WTC11 (cell line): ENCODE measurements around the gene FHIT.

Experiments
- CREM ChIP-seq: sonication (generic); formaldehyde crosslinking; IDR thresholded peaks from 2 replicates; pipeline ENCODE4 v1.8.1; 2022; ENCODE audit warnings: mild to moderate bottlenecking, missing genetic modification reagents, moderate library complexity
- KAT7 ChIP-seq: sonication (generic); formaldehyde crosslinking; IDR thresholded peaks from 2 replicates; pipeline ENCODE4 v1.8.1; 2023; ENCODE audit warnings: missing genetic modification reagents, mild to moderate bottlenecking, borderline replicate concordance
- TF ChIP-seq, protein P1 (sequence below): fragments of 200-600 bp; IDR thresholded peaks from 2 replicates; pipeline ENCODE4 v1.8.0; 2022; ENCODE audit warnings: antibody characterized with exemption
- TF ChIP-seq, protein P2 (sequence below): sonication (generic); formaldehyde crosslinking; IDR thresholded peaks from 2 replicates; pipeline ENCODE4 v1.8.1; 2023; ENCODE audit warnings: mild to moderate bottlenecking, moderate library complexity, missing genetic modification reagents

DNA sequence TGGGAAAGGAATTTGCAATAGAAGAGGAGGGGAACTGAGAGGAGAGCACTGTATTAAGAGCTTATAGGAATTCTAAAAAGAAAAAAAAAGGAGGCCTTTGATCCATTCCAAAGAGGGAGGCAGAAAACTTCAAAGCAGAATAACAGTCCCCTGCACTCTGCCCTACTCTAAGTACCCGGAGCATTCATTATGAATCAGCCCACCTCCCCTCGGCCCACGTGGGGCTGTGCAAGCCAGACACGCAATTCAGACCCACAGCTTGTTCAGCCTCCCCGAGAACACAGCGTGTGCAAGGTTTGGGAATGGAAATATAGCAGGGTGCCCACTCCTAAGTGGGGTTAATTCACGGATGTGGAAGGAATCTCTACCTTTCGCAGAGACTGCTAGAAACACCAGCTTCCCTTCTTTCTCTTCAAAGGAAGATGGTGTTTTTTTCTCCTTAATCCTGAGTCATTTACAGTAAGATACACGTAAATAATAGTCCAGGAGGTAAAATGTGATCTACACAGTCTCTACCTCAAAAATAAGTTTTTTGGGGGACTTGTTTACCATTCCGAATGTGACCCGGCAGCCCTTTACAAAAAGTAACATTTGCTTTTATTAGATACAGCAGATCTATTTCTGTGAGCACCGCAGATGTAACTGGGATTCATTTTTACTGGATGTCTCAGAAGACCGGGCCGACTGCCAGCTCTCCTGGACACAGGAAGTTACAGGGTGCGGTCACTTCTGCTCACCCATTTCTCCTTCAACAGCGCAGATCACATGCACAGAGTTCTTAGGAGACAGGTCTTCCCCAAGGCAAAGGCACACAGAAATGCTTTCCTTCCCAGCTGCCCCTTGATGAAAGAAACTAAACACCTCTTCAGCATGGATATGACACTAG, 1433.0 kb downstream of the FHIT start:
- TF ChIP-seq, protein P1, sequence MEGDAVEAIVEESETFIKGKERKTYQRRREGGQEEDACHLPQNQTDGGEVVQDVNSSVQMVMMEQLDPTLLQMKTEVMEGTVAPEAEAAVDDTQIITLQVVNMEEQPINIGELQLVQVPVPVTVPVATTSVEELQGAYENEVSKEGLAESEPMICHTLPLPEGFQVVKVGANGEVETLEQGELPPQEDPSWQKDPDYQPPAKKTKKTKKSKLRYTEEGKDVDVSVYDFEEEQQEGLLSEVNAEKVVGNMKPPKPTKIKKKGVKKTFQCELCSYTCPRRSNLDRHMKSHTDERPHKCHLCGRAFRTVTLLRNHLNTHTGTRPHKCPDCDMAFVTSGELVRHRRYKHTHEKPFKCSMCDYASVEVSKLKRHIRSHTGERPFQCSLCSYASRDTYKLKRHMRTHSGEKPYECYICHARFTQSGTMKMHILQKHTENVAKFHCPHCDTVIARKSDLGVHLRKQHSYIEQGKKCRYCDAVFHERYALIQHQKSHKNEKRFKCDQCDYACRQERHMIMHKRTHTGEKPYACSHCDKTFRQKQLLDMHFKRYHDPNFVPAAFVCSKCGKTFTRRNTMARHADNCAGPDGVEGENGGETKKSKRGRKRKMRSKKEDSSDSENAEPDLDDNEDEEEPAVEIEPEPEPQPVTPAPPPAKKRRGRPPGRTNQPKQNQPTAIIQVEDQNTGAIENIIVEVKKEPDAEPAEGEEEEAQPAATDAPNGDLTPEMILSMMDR = no peak
- TF ChIP-seq KAT7 = no peak
- TF ChIP-seq, protein P2, sequence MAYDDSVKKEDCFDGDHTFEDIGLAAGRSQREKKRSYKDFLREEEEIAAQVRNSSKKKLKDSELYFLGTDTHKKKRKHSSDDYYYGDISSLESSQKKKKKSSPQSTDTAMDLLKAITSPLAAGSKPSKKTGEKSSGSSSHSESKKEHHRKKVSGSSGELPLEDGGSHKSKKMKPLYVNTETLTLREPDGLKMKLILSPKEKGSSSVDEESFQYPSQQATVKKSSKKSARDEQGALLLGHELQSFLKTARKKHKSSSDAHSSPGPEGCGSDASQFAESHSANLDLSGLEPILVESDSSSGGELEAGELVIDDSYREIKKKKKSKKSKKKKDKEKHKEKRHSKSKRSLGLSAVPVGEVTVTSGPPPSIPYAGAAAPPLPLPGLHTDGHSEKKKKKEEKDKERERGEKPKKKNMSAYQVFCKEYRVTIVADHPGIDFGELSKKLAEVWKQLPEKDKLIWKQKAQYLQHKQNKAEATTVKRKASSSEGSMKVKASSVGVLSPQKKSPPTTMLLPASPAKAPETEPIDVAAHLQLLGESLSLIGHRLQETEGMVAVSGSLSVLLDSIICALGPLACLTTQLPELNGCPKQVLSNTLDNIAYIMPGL (CRISPR knock-in tag) = no peak
- TF ChIP-seq CREM (CRISPR knock-in tag) = no peak
